IMR-90 (cell line): ENCODE data around the gene MMP12. TPM values are rescaled to one million over a fixed set of nuclear protein-coding genes. Genes with fewer than 3 reads are reported as not detected.

Source experiments
- ATAC-seq: fragments of 200-7000 bp; cut with Tn5 transposase; 2 replicates; pipeline ENCODE4 v1.9.1; 2020; ENCODE audit warnings: low read depth, mild to moderate bottlenecking, moderate library complexity
- BruUV-seq: library from RNA; stranded (reverse); fragments of 400-500 nt; replicated peaks from 2 replicates; lab custom pipeline; 2021; lab: Mats Ljungman, UMichigan
- CTCF ChIA-PET: fragments of 300-600 bp; formaldehyde crosslinking; extraction: SDS; loops from one replicate; lab custom pipeline; 2021; ENCODE audit warnings: antibody characterized with exemption; lab: Yijun Ruan, JAX
- POLR2A ChIA-PET: fragments of 300-600 bp; sonication (Branson Sonifier 250); formaldehyde crosslinking; loops from one replicate; lab custom pipeline; 2022; ENCODE audit warnings: antibody characterized with exemption; ENCODE audit not compliant: unreplicated experiment; lab: Charles Lee
- DNase-seq: peaks from one replicate; pipeline ENCODE4 v3.0.0; 2013
- H2AFZ ChIP-seq: replicated peaks from 2 replicates; pipeline ENCODE3; 2013; ENCODE audit warnings: low read length, mild to moderate bottlenecking; ENCODE audit not compliant: poor library complexity
- H2AK5ac ChIP-seq: 2 replicates; pipeline ENCODE4 v1.6.1; 2013; ENCODE audit warnings: low read depth, low read length, inconsistent platforms
- H2AK9ac ChIP-seq: replicated peaks from 2 replicates; pipeline ENCODE3; 2013; ENCODE audit warnings: mild to moderate bottlenecking, low read depth, low read length, moderate library complexity; ENCODE audit not compliant: poor library complexity
- H2BK120ac ChIP-seq: 2 replicates; pipeline ENCODE4 v1.6.1; 2013; ENCODE audit warnings: low read depth, low read length, inconsistent platforms
- H2BK15ac ChIP-seq: 3 replicates; pipeline ENCODE4 v1.6.1; 2013; ENCODE audit warnings: low read depth, low read length, inconsistent platforms
- H2BK20ac ChIP-seq: 2 replicates; pipeline ENCODE4 v1.6.1; 2013; ENCODE audit warnings: low read depth, mild to moderate bottlenecking, inconsistent platforms, low read length, moderate library complexity
- H2BK5ac ChIP-seq: 2 replicates; pipeline ENCODE4 v1.6.1; 2013; ENCODE audit warnings: mild to moderate bottlenecking, low read depth, low read length, inconsistent platforms; ENCODE audit not compliant: poor library complexity, severe bottlenecking
- H3K14ac ChIP-seq: replicated peaks from 2 replicates; pipeline ENCODE4 v1.6.1; 2013; ENCODE audit warnings: low read depth, low read length, inconsistent platforms
- H3K18ac ChIP-seq: 2 replicates; pipeline ENCODE4 v1.6.1; 2013; ENCODE audit warnings: low read depth, low read length, control low read depth
- H3K23ac ChIP-seq: 2 replicates; pipeline ENCODE4 v1.6.1; 2013; ENCODE audit warnings: low read depth, low read length, inconsistent platforms
- H3K27ac ChIP-seq: 2 replicates; pipeline ENCODE4 v1.5.1; 2013; ENCODE audit warnings: mild to moderate bottlenecking, control low read depth, low read length; ENCODE audit not compliant: insufficient read depth
- H3K27me3 ChIP-seq: 2 replicates; pipeline ENCODE4 v1.6.1; 2013; ENCODE audit warnings: low read length; ENCODE audit not compliant: control insufficient read depth, insufficient read depth
- H3K36me3 ChIP-seq: 2 replicates; pipeline ENCODE4 v1.6.1; 2013; ENCODE audit warnings: low read length, mixed read lengths; ENCODE audit not compliant: control insufficient read depth, insufficient read depth
- H3K4ac ChIP-seq: 2 replicates; pipeline ENCODE4 v1.6.1; 2013; ENCODE audit warnings: low read depth, low read length, inconsistent platforms
- H3K4me1 ChIP-seq: 2 replicates; pipeline ENCODE4 v1.6.1; 2013; ENCODE audit warnings: low read length, mixed read lengths; ENCODE audit not compliant: control insufficient read depth, insufficient read depth
- H3K4me2 ChIP-seq: 2 replicates; pipeline ENCODE4 v1.6.1; 2013; ENCODE audit warnings: low read depth, mild to moderate bottlenecking, control low read depth, low read length, moderate library complexity
- H3K4me3 ChIP-seq: 2 replicates; pipeline ENCODE4 v1.5.1; 2013; ENCODE audit warnings: low read depth, mild to moderate bottlenecking, control low read depth, low read length, moderate library complexity; ENCODE audit not compliant: insufficient read depth
- H3K56ac ChIP-seq: 2 replicates; pipeline ENCODE4 v1.6.1; 2013; ENCODE audit warnings: low read length, inconsistent platforms; ENCODE audit not compliant: insufficient read depth; ENCODE audit errors: extremely low read depth
- H3K79me1 ChIP-seq, 2 experiments: 2 replicates each; pipeline ENCODE4 v1.6.1; 2013; ENCODE audit warnings: low read length in 2 of 2, inconsistent platforms in 1 of 2, low read depth in 1 of 2
- H3K9ac ChIP-seq: 2 replicates; pipeline ENCODE4 v1.6.1; 2013; ENCODE audit warnings: low read depth, low read length, control low read depth
- H3K9me1 ChIP-seq: 2 replicates; pipeline ENCODE4 v1.6.1; 2013; ENCODE audit warnings: low read length, inconsistent platforms; ENCODE audit not compliant: insufficient read depth
- H3K9me3 ChIP-seq: 2 replicates; pipeline ENCODE4 v1.6.1; 2013; ENCODE audit warnings: low read length; ENCODE audit not compliant: control insufficient read depth, insufficient read depth
- H4K20me1 ChIP-seq: 2 replicates; pipeline ENCODE4 v1.6.1; 2013; ENCODE audit warnings: low read length, inconsistent platforms; ENCODE audit not compliant: insufficient read depth
- H4K5ac ChIP-seq: 2 replicates; pipeline ENCODE4 v1.6.1; 2013; ENCODE audit warnings: mild to moderate bottlenecking, low read depth, low read length, control low read depth
- H4K8ac ChIP-seq, 2 experiments: 2 replicates each; pipeline ENCODE4 v1.6.1; 2013; ENCODE audit warnings: low read depth in 2 of 2, low read length in 2 of 2, control low read depth in 1 of 2, inconsistent platforms in 1 of 2
- H4K91ac ChIP-seq: 2 replicates; pipeline ENCODE4 v1.6.1; 2013; ENCODE audit warnings: low read depth, low read length, inconsistent platforms; ENCODE audit not compliant: insufficient read depth
- CEBPB ChIP-seq: IDR thresholded peaks from 2 replicates; pipeline ENCODE4 v1.6.1; 2012; ENCODE audit warnings: low read depth, low read length, improper control_type of control experiment
- CHD1 ChIP-seq: IDR thresholded peaks from 2 replicates; pipeline ENCODE4 v1.6.1; 2012; ENCODE audit warnings: low read depth, low read length, improper control_type of control experiment
- ELK1 ChIP-seq: fragments of 150-350 bp; IDR thresholded peaks from 2 replicates; pipeline ENCODE4 v1.6.1; 2016; ENCODE audit warnings: low read depth, mild to moderate bottlenecking, low read length, moderate library complexity, borderline replicate concordance
- MAZ ChIP-seq: IDR thresholded peaks from 2 replicates; pipeline ENCODE4 v1.6.1; 2012; ENCODE audit warnings: low read depth, mild to moderate bottlenecking, low read length, improper control_type of control experiment, moderate library complexity, borderline replicate concordance
- POLR2A ChIP-seq: IDR thresholded peaks from 2 replicates; pipeline ENCODE4 v1.6.1; 2012; ENCODE audit warnings: mild to moderate bottlenecking, low read depth, low read length
- RAD21 ChIP-seq: IDR thresholded peaks from 2 replicates; pipeline ENCODE4 v1.6.1; 2012; ENCODE audit warnings: low read length, improper control_type of control experiment
- RCOR1 ChIP-seq: IDR thresholded peaks from 2 replicates; pipeline ENCODE4 v1.6.1; 2012; ENCODE audit warnings: mild to moderate bottlenecking, low read length, improper control_type of control experiment; ENCODE audit not compliant: insufficient replicate concordance
- RFX5 ChIP-seq: IDR thresholded peaks from 2 replicates; pipeline ENCODE4 v1.8.0; 2012; ENCODE audit warnings: low read depth, mild to moderate bottlenecking, low read length, moderate library complexity
- WGBS, 2 experiments: methylation state at CpG; one replicate each; pipeline versions ENCODE4 v1.1.5 to v1.1.7; 2013; ENCODE audit warnings: missing lambda C conversion rate in 2 of 2; ENCODE audit not compliant: insufficient read length in 1 of 2; ENCODE audit errors: extremely low coverage in 2 of 2; 5-methylcytosine and 5-hydroxymethylcytosine counted together
- dilution Hi-C: fragments of 300-500 bp; cut with HindIII; formaldehyde crosslinking; loops from one replicate; pipeline ENCODE4 v1.14.3; 2018; ENCODE audit warnings: low sequenced_read_pairs; ENCODE audit not compliant: unreplicated experiment
- in situ Hi-C: fragments of 300-500 bp; cut with MboI; formaldehyde crosslinking; loops from 3 replicates; pipeline ENCODE4 v1.14.3; 2019; ENCODE audit warnings: low sequenced_read_pairs, inconsistent platforms, mixed read lengths
- intact Hi-C: fragments of 100-400 bp; cut with micrococcal nuclease; formaldehyde crosslinking; loops from 2 replicates; pipeline ENCODE4 v1.10.0; 2022
- polyA plus RNA-seq, 3 experiments: library from polyadenylated mRNA; depleted of rRNA; stranded (reverse); fragments of >200 nt; gene quantifications; 2 replicates each; pipeline ENCODE4 v1.2.3, GENCODE V29; 2012; ENCODE audit warnings: low replicate concordance in 1 of 3
- total RNA-seq: library from RNA; depleted of rRNA; stranded (reverse); fragments of >200 nt; gene quantifications from 2 replicates; pipeline ENCODE4 v1.2.3, GENCODE V29; 2012
- TF ChIP-seq, protein P1 (sequence below): fragments of 150-350 bp; IDR thresholded peaks from 2 replicates; pipeline ENCODE4 v1.6.1; 2017; ENCODE audit warnings: mild to moderate bottlenecking, antibody characterized with exemption, low read length, low read depth

MMP12 gene
- total and polyA plus RNA-seq, 2 of the 4 experiments (the other 2 are of a cell fraction) = not detected

DNA sequence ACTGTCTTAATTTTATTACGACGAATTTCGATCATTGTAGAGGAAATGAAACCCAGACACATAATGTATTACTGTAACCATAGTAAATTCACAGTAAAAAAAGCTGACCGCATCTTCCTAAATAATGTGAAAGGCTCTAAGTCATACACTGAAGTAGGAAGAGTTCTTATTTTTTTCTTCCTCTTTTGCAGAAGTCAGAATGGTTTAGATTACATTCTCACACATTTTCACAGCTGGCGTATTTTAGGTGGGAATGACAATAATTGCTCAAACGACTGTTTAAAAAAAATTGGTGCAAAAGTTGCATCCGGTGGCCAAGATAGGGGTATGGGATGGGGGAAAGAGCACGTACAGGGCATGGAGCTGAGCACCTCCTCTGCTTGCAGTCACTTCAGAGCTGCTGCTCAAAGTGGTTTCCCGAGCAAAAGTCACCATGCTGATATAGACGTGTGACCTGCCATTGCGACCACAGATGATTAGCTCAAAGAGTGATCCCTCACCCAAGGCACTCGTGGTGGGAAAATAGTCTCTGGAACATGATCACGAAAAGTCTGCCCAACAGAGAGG is 45.4 kb upstream of the MMP12 start:
- Histone ChIP-seq H3K4ac (no peak overlapping the region), H3K36me3 (no peaks in the 10 kb centered on the region), H3K23ac (no peak overlapping the region), H3K4me2 (no peak overlapping the region), H2BK20ac (no peak overlapping the region), H4K5ac (no peak overlapping the region), H2AFZ (peak overlapping the region; percentile 44), H3K9ac (no peak overlapping the region), H3K27ac (no peak overlapping the region), H3K56ac (no peak overlapping the region), H3K9me1 (no peaks in the 10 kb centered on the region), H3K18ac (no peak overlapping the region), H3K9me3 (no peaks in the 10 kb centered on the region), H2BK5ac (no peak overlapping the region), H3K4me3 (no peak overlapping the region), H2BK15ac (no peak overlapping the region), H2AK9ac (no peak overlapping the region), H3K27me3 (peaks cover 2% of the 10 kb centered on the region; the same call in 1 of the 2 replicates), H3K4me1 (no peaks in the 10 kb centered on the region), H4K20me1 (no peaks in the 10 kb centered on the region), H2BK120ac (no peak overlapping the region), H2AK5ac (no peak overlapping the region), H3K79me1 (no peaks in the 10 kb centered on the region), H3K14ac (no peak overlapping the region), H4K91ac (no peak overlapping the region), H4K8ac (no peak overlapping the region)
- WGBS, 2 experiments = 86% methylated on average over 2 of the region's 13 CpGs; no CpG with 5 or more reads in 1 of the 2 experiments
- intact Hi-C loops = no loop called here
- DNase-seq = no peak
- no peak for ATAC-seq
- in situ Hi-C loops = no loop called here
- no peak for TF ChIP-seq RFX5
- no peak for TF ChIP-seq POLR2A
- TF ChIP-seq RAD21 = no peak
- TF ChIP-seq, protein P1, sequence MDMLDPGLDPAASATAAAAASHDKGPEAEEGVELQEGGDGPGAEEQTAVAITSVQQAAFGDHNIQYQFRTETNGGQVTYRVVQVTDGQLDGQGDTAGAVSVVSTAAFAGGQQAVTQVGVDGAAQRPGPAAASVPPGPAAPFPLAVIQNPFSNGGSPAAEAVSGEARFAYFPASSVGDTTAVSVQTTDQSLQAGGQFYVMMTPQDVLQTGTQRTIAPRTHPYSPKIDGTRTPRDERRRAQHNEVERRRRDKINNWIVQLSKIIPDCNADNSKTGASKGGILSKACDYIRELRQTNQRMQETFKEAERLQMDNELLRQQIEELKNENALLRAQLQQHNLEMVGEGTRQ = no peak
- TF ChIP-seq CEBPB = no peak
- TF ChIP-seq MAZ = no peak
- TF ChIP-seq CHD1 = no peak
- TF ChIP-seq RCOR1 = no peak
- no peak for TF ChIP-seq ELK1
- ChIA-PET CTCF (interaction anchor here (0.6 to 1.1 kb wide), 3 partner anchors 18 to 87 kb away, joined by 3 read pairs; no protein-coding TSS in a partner anchor), POLR2A (no interaction called here)
- dilution Hi-C loops = no loop called here
- no TSS peak for BruUV-seq
